OCI-M1 (cell line): Measurements from ENCODE around the gene AKR1A1.
A peak's percentile ranks its signal among the peaks of the same experiment; 100 is the strongest.
"Not testable (repeated sequence)": the region's sequence is repeated elsewhere in the genome, so short reads cannot be mapped to it uniquely, and the experiment has no call there.

ENCODE experiments used
- DNase-seq: peaks from one replicate; lab custom pipeline; 2025; lab: John Stamatoyannopoulos, UW

Gene AKR1A1

DNA sequence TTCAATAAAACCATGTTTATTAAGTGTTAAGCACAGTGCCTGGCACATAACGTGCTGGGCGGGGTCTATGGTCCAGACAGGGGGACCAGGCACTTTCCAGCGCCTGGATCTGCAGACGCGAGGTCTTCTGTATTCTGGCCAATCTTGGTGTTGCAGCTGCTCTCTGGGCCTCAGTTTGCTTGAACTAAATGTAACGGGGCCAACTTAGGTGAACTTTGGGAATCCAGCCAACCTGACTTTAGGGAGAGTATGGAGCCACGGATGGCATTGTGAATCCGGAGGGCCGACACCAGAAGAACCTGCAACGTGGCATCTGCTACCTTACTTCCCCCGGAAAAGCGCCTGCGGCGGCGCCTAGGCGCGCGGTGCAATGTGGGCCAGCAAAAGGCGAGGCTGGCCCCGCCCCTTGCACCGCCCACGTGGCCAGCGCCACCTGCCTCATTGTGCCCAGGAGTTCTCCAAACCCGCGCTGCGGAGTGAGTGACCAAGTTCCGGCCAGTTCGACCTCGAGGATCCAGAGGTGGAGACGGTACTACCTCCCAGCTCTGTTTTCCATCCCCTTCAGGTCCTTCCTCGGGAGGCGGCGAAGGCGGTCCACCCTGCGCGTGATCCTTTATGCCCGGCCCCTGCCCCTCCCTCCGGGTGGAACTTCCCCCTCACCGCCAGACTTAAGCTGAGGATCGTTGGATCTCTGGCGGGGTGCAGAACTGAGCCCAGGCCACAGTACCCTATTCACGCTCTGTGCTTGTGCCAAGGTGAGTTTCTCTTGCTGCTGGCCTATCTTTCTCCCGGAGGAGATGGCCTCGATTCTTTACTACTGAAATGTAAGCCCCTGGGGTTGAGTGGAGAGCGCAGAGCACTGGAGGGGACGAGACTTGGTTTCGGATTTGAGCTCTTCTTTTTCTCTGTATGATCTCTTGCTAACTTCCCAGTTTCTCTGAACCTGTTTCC is at the start of gene AKR1A1:
Gene AKR1A1, plus strand, starts transcription at position 426 of the 951 bp plus-strand sequence. CDS start 10,969 bp downstream, outside the sequence.
- peak; percentile 96 for DNase-seq

DNA sequence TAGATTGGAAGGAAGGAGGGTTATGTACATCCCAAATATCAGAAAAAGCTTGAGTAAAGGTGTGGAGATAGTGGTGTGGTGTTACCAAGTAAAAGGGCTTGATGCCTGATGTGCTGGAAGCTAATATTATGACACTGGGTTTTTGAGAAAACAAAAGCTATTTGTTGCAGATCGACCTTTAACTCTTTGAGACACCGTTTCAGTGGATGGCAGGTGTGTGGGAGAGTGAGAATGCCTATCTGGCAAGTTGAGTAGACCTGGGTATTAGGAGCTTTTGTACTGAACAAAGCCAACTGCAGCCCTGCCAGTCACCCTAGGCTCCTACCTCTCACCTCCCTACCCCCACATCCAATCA is 49.1 kb upstream of the AKR1A1 start:
- DNase-seq, result no peak

DNA sequence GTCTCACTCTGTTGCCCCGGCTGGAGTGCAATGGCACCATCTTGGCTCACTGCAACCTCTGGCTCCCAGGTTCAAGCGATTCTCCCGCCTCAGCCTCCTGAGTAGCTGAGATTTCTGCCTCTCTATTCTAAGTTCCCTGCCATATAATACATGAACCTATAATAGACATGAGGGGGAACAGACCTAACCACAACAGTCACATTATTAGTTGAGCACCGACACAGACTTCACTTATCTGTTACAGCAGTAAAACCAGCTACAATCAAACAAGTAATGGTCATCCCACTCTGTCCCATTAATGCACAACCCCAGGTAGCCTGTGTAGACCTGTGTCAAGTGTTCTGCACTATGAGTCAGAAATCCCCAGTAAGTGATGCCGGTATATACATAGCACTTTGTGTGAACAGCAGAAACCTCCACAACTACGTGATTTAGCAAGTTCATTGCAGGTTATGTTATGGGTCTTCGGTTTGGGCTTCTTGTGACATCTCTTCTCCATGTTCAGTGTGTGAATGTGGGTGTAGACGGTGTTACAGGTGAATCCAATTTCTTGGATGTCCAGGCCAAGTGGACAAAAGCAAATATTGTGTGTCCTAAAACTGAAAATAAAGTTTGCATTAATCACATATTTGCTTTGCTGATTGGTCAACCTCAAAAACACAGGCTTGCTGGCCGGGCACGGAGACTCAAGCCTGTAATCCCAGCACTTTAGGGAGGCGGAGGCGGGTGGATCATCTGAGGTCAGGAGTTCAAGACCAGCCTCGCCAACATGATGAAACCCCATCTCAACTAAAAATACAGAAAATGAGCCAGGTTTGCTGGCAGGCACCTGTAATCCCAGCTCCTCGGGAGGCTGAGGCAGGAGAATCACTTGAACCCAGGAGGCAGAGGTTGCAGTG is 46.9 kb upstream of the AKR1A1 start:
- no peak for DNase-seq

- DNase-seq, result no peak
These were observed 43.4 kb upstream of the AKR1A1 start for GRCh38 chr1:45507195-45507594.

GRCh38 chr1:45507893-45508292 is 42.7 kb upstream of the AKR1A1 start:
- DNase-seq, result no peak

DNA sequence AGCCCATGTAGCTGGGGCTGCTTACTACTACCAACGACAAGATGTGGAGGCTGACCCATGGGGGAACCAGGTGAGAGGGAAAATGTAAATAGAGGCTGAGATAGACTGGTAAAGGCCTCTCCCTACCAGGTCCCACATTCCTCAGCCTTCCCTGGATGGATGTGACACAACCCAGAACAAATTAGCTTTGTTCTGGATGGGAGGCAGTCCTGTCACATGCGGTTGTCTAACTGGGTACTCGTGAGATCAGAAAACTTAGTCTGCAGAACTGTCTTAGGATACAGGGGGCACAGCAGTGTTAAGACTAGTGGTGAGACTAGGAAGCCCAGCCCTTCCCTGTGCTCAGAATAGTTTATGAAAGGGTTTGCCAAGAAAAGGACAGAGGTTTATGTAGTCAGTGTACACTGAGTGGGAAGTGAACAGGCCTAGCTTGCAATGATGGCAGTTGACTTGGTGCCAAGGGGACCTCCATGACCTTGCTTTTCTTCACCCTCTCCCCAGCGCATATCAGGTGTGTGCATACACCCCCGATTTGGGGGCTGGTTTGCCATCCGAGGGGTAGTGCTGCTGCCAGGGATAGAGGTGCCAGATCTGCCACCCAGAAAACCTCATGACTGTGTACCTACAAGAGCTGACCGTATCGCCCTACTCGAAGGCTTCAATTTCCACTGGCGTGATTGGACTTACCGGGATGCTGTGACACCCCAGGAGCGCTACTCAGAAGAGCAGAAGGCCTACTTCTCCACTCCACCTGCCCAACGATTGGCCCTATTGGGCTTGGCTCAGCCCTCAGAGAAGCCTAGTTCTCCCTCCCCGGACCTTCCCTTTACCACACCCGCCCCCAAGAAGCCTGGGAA is 42.1 kb upstream of the AKR1A1 start:
- DNase-seq, result no peak

- no peak for DNase-seq
These were observed 40.3 kb upstream of the AKR1A1 start for GRCh38 chr1:45510036-45510971.

- no peak for DNase-seq
These were observed 39.6 kb upstream of the AKR1A1 start for GRCh38 chr1:45510972-45511527.

DNA sequence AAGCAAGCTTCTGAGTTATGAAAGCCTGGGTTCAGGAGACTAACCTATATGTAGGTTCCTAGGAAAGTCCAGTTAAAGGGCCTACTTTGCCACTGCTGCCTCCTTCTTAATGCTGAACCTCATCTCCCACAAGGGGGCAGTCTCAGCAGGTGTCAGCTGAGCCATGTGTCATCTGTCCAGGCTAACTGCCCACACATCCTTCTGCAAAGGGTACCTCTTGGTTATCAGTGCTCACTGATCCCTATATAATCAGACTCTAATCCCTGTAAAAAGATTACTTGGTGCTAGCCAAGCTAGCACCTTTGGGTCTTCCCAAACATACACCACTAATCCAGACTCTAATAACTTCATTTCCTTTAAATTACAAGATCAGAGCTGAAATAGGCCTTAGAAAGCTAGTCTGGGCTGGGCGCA is 38.0 kb upstream of the AKR1A1 start:
- peak; percentile 80 for DNase-seq

GRCh38 chr1:45513532-45514260 is 36.9 kb upstream of the AKR1A1 start:
- not testable (repeated sequence) for DNase-seq

DNA sequence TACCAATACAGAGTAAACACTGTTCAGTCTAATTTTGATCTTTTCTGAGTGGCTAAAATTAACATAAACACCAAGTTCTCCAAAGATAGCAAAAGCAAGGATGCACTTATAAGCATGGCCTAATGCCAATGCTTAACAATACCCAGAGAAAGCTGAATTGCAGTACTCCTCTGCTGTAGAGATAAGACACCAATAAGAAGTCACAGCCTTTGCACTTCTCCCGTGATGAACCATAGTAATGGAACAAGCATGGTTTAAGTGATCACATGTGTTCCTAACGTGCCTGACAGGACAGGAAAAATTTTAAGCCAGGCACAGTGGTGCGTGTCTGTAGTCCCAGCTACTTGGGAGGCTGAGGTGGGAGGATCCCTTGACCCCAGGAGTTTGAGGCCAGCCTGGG is 34.6 kb upstream of the AKR1A1 start:
- no peak for DNase-seq

- DNase-seq, result no peak
These were observed 34.2 kb upstream of the AKR1A1 start for GRCh38 chr1:45516465-45516864.

DNA sequence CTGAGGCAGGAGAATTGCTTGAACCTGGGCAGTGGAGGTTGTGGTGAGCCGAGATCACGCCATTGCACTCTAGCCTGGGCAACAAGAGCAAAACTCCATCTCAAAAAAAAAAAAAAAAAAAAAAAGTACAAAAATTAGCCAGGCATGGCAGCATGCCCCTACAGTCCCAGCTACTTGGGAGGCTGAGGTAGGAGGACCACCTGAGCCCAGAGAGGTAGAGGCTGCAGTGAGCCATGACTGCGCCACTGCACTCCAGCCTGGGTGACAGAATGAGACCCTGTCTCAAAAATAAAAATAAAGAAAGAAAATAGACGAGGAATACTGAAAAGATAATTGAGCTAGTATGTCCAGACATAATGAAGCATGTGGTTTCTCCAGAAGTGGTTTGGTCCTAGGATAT is 32.3 kb upstream of the AKR1A1 start:
- not testable (repeated sequence) for DNase-seq

DNA sequence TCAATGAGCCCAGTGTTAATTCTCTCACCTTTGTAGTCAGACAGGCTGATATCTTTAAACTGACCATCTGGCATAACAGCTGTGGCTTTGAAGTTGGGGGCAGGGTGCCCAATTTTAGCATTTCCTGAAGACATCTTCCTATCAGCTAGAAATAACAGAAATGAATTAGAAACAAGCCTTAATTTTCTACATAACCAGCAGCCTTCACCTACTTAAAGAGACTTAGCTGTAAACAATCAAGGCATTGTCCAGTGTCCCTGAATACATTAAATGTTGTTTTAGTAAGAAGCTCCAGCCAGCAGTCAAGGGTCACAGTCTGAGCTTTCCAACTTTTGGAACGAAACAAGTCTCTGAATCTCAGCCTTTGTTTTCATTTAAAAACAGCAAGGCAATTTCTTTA is 31.7 kb upstream of the AKR1A1 start:
- DNase-seq, result peak; percentile 10

DNA sequence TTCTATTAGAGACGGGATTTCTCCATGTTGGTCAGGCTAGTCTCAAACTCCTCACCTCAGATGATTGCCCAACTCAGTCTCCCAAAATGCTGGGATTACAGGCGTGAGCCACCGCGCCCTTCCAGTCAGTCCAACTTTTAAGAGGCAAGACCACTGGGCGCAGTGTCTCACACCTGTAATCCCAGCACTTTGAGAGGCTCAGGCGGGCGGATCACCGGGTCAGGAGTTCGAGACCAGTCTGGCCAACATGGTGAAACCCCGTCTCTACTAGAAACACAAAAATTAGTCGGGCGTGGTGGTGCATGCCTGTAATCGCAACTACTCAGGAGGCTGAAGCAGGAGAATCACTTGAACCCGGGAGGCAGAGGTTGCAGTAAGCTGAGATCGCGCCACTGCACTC is 30.9 kb upstream of the AKR1A1 start:
- DNase-seq, result not testable (repeated sequence)

DNA sequence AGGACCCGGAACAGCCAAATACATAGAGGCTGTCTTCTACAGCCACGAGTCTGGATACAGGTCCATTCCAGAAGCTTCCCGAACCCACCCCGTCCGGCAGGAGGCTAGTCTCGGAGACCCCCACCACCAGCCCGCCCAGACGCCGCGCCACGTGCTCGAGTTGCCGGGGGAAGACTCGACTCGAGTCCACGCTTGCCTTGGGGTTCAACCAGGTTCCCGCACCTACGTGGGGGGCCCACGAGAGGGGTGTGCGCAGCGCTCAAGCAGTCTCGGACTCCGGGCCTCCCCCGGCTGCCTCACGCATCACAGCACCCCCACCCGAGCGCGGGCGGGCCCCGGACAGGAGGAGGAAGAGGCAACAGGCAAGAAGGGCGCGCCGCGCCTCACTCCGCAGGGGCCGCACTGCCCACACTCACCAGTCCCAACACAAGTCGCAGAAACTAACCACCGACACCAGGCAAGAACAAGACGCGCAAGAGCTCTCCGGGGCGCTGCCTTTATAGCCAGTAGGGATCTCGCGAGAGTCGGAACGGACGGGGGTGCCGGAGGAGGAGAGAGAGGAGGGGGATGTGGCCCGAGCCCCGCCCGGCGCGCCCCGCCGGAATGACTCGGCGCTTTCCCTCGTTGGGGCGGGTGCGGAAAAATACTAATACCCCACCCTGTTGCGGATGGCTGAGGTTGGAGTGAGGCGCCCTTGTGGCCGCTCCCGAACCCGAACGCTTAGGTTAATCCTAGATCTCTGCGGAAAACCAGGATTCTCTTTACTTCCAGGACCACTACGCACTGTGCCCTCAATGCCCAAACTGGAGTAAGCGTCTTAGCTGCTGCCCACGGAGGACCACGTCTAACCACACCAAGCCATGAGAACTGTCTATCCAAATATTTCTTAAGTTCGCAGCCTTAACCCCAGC is 29.0 kb upstream of the AKR1A1 start, which contains the start of gene PRDX1:
Gene PRDX1, minus strand, starts transcription at position 472 of the 911 bp plus-strand sequence. CDS start 2,841 bp downstream, outside the sequence.
- DNase-seq, result peak; percentile 98

DNA sequence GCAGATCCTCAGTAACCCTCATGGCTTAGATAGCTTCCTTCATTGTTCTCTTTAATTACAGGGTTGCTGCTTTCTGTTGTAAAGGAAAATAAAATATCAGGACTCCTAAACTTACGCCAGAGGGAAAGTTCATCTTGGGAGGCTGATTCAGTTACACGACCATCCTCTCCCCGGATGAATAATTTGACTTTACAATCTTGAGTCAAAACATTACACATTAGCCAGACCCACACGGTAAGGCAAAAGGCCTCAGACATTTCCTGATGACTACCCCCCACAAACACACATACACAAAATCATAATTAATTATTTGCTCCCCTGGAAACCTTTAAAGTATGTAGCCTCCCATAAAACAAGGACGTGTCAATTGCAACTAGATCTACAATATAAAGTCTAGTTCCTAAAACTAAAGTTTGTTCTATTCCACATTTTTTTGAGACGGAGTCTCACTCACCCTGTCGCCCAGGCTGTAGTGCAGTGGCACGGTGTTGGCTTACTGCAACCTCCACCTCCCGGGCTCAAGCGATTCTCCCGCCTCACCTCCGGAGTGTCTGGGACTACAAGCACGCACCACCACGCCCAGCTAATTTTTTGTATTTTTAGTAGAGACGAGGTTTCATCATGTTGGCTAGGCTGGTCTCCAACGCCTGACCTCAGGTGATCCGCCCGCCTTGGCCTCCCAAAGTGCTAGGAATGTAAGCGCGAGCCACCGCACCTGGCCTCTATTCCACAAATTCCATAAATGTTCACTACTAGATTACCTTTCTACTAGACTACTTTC is 28.1 kb upstream of the AKR1A1 start:
- no peak for DNase-seq

GRCh38 chr1:45523516-45523915 is 27.1 kb upstream of the AKR1A1 start:
- DNase-seq, result not testable (repeated sequence)
